Ovary (tissue), 3 donors: Measurements from ENCODE around the gene P2RY2.

Experiments
- EP300 ChIP-seq: sonication (generic); formaldehyde crosslinking; IDR thresholded peaks from one replicate; pipeline ENCODE4 v1.6.1; 2017; ENCODE audit warnings: antibody characterized with exemption
- POLR2A ChIP-seq: fragments of 450-650 bp; IDR thresholded peaks from one replicate; pipeline ENCODE4 v1.6.1; 2017; ENCODE audit warnings: antibody characterized with exemption, mild to moderate bottlenecking, moderate library complexity
- TF ChIP-seq, protein P1 (sequence below), 3 donors: fragments of 450-650 bp in 2 of 3; fragments of 200-600 bp in 1 of 3; IDR thresholded peaks; one replicate each; pipeline versions ENCODE4 v1.5.1 to v1.8.0; 2016 to 2022; ENCODE audit warnings: antibody characterized with exemption in 3 of 3, mild to moderate bottlenecking in 1 of 3
- donor health status: DM: no; HTN: no; CAD: no.

DNA sequence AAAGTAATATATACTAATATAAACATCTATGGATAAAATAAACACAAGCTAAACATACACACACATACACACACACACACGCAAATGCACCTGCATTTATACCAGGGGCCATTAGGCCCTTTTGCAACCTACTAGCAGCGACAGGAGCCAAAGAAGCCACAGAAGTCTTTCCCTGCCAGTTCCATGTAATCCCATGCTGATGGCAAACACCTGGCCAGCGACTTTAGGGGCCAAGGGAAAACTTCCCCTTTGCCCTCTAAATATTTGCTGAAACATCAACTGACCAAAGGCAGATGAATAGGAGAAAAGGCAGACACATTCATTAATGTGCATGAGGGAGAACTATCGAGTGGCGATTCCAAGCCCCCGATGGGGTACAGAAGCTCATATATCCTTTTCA, 14.8 kb upstream of the P2RY2 start:
- TF ChIP-seq, protein P1, sequence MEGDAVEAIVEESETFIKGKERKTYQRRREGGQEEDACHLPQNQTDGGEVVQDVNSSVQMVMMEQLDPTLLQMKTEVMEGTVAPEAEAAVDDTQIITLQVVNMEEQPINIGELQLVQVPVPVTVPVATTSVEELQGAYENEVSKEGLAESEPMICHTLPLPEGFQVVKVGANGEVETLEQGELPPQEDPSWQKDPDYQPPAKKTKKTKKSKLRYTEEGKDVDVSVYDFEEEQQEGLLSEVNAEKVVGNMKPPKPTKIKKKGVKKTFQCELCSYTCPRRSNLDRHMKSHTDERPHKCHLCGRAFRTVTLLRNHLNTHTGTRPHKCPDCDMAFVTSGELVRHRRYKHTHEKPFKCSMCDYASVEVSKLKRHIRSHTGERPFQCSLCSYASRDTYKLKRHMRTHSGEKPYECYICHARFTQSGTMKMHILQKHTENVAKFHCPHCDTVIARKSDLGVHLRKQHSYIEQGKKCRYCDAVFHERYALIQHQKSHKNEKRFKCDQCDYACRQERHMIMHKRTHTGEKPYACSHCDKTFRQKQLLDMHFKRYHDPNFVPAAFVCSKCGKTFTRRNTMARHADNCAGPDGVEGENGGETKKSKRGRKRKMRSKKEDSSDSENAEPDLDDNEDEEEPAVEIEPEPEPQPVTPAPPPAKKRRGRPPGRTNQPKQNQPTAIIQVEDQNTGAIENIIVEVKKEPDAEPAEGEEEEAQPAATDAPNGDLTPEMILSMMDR (IDR thresholded peaks at IDR 0.05): no peak
- TF ChIP-seq POLR2A (no peak), EP300 (no peak)
